Stimulated activated CD8-positive, alpha-beta memory T cell treated with anti-CD3 and anti-CD28 coated beads, Interleukin-4, amount 100 ng/mL, for 1 hour (primary cell): ENCODE measurements around the gene CSNK2A2.

ENCODE experiments used
- DNase-seq, 2 donors: peaks; one replicate each; pipeline ENCODE4 v3.0.0-alpha.2; 2020; ENCODE audit warnings: low read depth in 2 of 2, low spot score in 1 of 2

The CSNK2A2 gene

DNA sequence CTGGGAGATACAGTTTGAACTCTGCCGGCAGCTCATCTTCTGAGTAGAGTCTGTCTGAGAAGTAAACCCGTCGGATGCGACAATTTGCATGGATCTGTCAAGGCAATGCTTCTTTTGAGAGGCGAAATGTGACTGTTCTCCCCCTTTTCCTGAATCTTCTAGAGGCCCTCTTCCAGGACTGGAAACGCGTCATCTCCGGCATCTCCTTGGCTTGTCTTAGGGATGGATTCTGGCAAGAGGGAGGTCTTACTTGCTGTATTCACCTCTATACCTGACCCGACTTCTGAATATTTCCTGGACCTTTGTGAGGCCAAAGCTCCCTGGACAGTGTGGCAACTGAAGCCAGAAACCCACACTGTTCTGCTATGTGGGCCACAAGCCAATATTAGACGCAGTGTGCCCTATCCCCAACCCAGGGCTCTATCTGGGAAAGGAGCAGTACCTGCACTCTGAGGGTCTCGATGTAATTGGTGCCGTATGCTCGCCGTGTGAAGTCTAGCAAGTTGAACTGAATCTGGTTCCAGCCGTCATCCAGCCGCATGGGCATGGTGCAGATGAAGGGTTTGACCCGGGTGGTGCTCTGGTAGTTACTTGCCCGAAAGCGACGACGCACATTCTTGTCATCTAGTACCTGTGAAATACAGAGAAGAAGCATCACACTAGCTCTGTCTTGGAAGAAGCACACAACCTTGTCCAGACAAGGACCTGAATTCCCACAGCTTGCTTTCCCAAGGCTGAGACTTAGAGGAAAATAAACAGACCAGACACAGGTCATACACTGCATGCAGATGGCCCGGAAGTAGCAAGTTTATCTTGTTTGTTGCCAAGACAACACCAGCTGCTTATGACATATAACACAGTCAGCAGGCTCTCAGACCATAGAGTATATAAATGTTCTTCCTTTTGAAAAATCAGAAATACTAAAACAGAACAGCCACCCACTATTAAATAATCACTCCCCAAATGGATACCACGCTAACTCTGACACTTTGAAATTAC lies 82.8 kb downstream of the CSNK2A2 start:
- DNase-seq: no peak

DNA sequence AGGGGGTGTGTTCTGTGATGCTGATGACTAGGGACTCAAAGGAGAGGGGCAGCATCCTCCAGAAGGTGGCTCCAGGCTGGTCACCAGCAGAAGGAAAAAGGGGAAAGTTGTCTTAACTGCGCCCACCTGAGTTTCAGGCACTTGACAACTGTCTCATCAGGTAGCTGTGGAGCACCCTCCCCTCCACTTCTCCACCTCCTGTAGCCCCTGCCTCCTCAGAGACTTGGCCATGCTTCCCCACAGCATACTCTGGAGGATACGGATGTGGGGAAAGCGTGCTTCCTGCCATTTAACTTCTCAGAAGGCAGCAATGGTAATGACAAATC lies 86.6 kb downstream of the CSNK2A2 start:
- no peak for DNase-seq

DNA sequence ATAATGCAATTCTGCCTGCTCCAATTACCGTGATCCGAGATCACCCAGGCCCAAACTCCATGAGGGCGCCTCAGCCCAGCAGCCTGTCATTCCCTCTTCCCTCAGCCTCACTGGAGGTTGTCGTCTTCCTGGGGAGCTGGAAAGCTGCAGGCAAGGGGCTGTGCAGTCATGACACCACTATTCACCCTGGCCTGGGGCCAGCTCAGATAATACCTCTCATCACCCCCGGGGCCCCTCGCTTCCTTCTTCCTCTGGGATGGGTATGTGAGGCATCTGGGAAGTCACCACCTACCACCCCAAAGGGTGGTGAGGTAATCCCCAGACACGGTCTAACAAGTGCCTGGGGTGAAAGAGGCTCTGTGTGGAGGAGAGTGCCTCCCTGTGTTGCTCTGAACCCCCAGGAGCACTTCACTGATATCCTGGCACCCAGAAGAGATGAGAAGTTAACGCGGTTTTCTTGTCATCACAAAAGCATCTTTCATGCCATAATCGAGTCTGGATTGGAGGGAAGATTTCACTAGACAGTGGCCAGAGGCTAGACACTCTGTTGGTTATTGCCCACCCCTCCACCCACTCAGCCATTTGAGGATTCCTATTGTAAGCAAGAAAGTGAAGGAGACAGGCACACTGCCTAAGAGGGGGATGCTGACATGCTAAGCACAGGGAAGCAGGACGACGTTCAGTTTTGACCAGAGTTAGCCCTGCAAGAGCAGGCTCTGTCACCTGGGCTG lies 87.2 kb downstream of the CSNK2A2 start:
- DNase-seq: no peak

DNA sequence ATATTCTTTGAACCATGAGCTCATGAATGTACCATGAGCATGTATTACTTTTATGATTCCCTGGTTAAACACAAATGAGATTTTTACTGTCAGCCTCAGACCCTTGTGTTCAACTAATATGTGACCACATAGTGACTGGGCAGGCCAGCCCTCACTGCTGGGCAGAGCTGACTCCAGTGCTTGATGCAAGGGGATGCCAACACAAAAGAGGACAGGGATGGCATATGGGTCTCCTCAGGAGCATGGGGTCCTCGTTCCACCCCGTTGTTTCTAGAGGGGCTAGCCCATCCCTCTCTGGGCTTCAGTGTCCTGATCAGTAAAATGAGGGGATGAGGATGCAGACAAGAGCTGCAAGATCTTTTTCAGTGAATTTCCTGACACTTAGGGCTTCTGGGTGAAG lies 88.0 kb downstream of the CSNK2A2 start:
- no peak for DNase-seq

DNA sequence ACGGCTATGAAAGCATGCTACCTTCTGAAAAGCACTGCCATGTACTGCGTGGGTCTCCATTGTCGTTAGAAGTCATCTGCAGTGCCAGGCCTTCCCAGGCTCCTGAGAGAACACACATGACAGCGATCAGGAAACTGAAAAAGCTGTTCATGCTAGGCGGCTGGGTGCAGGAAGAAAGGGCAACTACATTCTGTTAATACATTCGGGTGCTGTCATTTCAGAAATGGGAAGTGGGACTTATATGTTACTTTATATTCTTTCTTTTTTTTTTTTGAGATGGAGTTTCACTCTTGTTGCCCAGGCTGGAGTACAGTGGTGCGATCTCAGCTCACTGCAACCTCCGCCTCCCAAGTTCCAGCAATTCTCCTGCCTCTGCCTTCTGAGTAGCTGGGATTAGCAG lies 88.6 kb downstream of the CSNK2A2 start:
- no peak for DNase-seq
